Stimulated activated CD4-positive, alpha-beta T cell treated with anti-CD3 and anti-CD28 coated beads, TNF-alpha, amount 100 ng/mL, for 24 hours (primary cell): ENCODE data around the gene ABI3BP.

Experiments
- DNase-seq, 3 experiments: peaks; one replicate each; pipeline ENCODE4 v3.0.0-alpha.2; 2020; ENCODE audit warnings: low read depth in 3 of 3

The ABI3BP gene

GRCh38 chr3:100776097-100776729, 217.0 kb downstream of the ABI3BP start:
- DNase-seq: no peak

DNA sequence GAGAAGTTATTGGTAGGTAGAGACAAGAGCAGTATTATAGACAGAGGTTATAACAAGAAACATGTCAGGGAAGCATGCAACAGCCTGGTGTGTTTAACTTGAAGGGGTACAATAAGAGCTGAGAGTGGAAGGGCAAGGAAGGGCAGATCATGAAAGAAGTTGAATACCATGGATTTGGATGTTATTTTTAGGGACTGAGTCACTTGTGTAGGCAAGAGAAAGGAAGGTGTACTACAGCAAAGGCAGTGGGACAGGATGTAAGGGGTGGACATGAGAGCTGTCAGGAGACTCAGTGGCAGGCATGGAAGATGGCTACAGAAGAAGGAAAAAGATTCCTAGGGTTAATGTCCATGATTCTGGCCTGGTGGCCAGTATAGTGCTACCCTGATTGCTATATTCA, 217.6 kb downstream of the ABI3BP start:
- no peak for DNase-seq

GRCh38 chr3:100775226-100775625, 218.0 kb downstream of the ABI3BP start:
- DNase-seq: no peak

- DNase-seq: no peak
Observed at GRCh38 chr3:100769693-100770092, 223.5 kb downstream of the ABI3BP start.

GRCh38 chr3:100766069-100766468, 227.2 kb downstream of the ABI3BP start:
- DNase-seq: no peak

DNA sequence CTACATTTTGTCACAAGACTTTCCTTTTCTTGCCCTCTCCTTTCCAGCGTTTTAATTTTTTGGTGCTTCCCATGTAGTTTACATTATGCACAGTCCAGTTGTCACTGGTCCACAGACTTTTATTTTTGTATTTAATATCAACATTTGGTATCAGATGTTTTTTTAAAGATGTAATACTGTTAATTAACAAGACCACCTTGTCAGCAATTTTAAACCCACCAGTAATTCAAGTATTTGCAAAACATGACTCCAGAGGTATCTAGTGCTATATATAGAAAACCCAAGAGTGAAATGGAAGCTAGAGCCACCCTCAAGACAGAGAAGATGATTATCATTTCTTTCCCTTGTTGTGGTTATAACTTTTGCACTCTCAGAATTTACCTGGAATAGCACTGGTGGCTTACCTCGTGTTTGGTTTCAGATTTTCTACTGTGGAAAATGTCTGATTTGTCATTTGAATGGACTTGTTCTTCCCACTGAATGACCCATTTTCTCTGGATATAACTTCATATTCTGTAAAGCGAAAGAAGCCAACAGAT, 227.7 kb downstream of the ABI3BP start:
- DNase-seq: no peak

DNA sequence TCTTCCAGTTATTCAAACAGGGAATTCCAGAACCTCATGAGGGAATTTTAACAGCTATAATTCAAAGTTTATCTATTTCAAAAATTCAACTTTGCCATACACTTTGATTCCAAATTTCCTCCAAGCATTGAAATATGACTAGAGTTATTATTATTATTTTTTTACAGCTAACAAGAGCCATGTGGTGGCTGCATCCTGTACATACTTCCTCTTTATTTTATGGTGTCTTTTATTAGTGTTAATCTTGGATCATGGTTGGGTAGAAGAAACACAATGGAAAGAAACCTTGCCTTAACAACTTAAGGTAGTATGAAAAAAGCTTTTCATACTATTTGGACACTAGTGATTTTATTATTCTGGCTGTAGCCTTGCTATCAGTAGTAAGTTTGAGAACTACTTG, 231.3 kb downstream of the ABI3BP start:
- no peak for DNase-seq

DNA sequence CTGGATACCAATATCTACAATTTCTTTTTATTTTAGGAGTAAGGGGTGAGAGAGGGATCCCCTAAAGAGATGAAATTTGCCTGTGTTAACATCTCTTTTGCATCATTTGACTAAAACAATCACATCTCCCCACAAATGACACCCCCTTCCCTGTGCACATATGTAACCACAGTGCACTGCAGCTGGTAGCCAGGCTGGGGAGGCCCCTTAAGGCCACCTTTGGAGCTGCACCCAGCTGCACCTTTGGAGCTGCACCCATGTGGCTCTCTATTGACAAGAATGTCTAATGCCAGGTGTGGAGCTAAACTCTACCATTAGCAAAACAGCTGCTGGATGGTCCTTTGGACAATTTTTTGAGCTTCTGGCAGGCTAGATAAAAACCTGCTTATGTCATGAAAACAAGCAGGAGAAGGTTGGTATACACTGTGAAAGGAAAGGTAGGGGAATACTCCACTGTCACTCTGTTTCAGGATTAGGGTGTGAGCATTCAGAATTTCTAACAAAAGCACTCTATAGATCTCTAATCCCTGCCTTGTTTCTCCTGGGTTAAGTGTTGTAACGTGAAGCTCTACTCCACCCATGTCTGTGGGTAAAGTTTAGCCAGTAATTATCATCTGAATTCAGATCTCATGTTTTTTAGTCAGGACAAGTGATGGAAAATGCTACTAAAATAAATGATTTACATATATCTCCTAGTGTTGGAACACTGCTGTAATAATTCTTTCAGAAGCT, 231.8 kb downstream of the ABI3BP start:
- DNase-seq: no peak

DNA sequence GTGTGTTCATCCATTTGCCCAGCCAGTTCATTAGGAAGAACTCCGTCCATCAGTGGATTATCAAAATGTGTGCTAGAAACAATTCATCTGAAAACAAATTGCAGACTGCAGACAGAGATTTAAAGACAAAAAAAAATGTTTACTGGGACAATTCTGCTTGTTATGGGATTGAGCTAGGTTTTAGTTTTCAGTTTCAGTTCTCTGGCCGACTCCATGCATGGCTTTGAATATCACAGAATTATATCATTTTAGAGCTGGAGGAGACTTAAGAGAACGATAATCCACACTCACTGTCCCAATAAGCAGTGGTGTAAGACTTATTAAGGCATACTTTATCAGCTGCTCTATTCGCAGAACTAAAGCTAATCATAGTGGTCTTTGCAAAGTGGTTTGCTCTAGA, 232.8 kb downstream of the ABI3BP start:
- no peak for DNase-seq

DNA sequence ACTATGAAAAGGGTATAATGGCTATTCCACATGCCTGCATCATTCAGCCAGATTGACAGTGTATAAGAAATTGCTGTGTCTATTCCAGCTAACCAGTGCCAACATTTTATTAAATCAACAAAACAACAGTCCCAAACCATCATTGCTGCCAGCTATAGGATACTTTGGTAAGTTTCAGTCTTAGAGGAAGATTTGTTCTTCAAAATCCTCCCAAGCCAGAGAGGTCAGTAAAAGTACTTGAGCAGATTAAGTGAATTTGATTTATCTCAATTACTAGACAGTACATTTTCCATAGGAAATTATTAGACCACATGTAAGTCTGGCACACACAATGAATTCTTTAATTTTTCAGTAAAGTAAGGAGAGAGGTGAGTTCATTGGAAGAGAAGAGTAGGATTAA, 233.3 kb downstream of the ABI3BP start:
- DNase-seq: no peak

GRCh38 chr3:100759159-100759558, 234.1 kb downstream of the ABI3BP start:
- DNase-seq: no peak

DNA sequence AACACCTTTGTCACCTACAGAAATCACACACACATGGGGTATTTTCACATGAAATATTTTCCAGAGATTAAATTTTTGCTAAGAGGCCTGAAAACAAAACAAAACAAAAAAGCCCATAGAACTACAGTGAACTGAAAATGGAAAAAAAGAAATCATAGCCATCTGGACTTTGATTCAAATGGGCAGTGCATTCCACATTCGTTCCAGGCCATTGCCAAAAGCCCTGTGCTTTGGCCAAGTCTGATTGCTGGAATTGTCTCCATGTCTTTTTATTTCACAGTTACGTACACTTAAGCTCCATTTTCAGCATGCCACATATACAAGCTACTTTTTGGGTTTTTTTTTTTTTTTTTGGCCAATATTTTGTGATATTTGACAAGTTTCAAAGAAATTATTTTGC, 236.8 kb downstream of the ABI3BP start:
- no peak for DNase-seq

GRCh38 chr3:100754563-100755334, 238.5 kb downstream of the ABI3BP start:
- no peak for DNase-seq

DNA sequence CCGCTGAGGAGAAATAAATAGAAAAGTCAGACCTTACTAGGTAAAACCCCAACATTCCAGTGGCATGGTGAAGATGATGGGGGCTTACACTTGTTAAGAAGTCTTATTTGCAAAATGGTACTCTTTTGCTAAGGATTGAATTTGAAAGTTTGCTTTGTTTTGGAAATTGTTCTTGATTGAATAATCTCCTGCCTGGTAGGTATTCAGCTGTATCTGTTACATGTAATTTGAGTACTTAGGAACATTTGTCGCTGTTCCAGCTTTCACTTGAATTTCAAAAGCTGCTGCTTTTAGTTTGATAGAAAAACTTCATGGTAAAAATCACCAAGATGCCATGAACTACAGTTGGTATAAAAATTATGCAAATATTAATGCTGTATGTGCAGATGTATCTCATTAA, 239.4 kb downstream of the ABI3BP start:
- no peak for DNase-seq

GRCh38 chr3:100748967-100749366, 244.3 kb downstream of the ABI3BP start:
- DNase-seq: no peak

- DNase-seq: no peak
Observed at GRCh38 chr3:100748220-100748619, 245.0 kb downstream of the ABI3BP start.

- DNase-seq: no peak
Observed at GRCh38 chr3:100746092-100746491, 247.1 kb downstream of the ABI3BP start.

DNA sequence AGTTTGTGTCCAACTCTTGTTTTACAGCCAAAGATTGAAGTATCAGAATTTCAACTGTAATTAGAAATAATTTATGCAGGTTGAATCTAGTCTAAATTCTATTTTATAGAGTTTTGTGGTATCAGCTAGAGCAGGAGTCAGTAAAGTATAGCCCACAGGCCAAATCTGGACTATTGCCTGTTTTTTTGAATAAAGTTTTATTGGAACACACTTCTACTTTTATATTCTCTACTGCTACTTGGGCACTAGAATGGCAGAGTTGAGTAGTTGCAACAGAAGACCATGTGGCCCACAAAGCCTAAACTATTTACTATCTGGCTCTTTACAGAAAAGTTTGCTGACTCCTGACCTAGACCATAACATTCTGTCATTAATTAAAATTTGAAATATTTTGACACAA, 247.6 kb downstream of the ABI3BP start:
- DNase-seq: no peak

DNA sequence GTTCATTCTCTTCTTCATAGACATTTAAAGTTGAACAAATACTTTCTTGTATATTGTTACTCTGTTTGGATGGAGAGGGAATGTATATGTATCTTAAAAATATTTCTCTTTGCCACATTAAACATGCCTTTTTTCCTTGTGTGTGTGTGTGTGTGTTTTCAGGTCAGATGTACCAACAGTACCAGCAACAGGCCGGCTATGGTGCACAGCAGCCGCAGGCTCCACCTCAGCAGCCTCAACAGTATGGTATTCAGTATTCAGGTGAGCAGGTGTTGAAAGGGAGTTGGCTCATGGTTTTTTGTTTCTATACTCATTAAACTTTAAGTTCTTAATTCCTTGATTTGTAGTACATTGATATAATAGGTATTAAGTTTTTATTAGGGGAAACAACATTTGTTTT, 248.6 kb downstream of the ABI3BP start:
- DNase-seq: no peak

DNA sequence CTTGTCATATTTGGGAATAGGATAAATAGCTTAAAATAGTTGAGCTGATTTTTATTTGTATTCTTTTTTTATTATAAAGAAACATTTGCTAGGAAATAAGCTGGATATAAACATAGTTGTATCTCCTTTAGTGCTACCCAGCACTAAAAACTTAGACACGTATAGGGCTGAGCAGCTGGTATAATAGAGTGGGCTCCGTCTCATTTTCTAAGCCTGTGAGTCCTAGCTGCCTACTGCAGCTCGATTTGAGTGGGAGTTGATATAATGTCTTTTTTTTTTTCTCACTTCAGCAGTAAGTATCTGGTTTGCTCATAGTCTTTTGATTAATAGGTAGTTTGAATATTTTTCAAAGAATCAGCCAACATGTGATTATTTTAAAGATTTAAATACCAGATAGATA, 249.7 kb downstream of the ABI3BP start:
- DNase-seq: no peak

DNA sequence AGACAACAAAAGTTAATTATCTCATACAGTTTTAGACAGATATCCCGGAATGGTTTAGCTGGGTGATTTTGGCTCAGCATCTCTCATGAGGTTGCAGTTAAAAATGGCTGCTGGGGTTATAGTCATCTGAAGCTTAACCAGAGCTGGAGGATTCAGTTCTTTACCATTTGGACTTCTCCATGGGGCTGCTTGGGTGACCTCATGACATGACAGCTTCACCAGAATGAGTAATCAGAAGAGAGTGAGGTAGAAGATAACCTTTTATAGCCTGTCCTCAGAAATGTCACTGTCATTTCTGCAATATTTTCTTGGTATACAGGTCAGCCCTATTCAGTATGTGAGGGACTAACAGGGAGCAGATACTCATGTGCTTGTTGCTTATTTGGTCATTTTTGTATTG, 253.0 kb downstream of the ABI3BP start:
- DNase-seq: no peak

DNA sequence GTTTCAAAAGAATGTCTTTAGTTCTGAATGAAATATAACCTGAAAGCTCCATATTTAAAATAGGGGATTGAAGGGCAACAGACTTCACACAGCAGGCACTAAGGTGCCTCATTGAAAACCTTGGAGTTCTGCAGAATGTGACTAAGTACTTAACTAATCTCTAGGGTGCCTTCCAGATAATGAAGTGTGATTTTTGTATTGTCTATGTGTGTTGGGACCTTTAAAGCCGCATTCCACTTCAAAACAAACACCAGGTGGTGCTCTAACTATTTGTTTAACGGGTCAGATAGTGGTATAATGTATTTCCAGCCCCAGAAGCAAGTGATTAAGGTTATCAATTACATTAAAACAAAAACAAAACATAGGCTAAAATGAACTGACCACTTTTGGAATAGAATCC, 255.9 kb downstream of the ABI3BP start:
- DNase-seq: no peak

GRCh38 chr3:100732435-100732834, 260.8 kb downstream of the ABI3BP start:
- no peak for DNase-seq
